DOHH2 (cell line): Measurements from ENCODE around the gene LBR.

Source experiments
- CTCF ChIP-seq: fragments of 200-600 bp; sonication (generic); IDR thresholded peaks from one replicate; pipeline ENCODE4 v1.5.1; 2014; ENCODE audit warnings: antibody characterized with exemption, mild to moderate bottlenecking, low read depth, low read length; ENCODE audit not compliant: poor library complexity, severe bottlenecking
- EZH2phosphoT487 ChIP-seq: fragments of 200-600 bp; sonication (generic); IDR thresholded peaks from 2 replicates; pipeline ENCODE4 v1.6.1; 2017; ENCODE audit warnings: borderline replicate concordance, mild to moderate bottlenecking, antibody characterized with exemption, low read length, moderate library complexity, mixed read lengths

- TF ChIP-seq CTCF (no peak), EZH2phosphoT487 (no peak)
These were observed 7.2 kb upstream of the LBR start for GRCh38 chr1:225435076-225435475.
